Effector CD8-positive, alpha-beta T cell (primary cell): ENCODE data around the gene PRM3.
"Not testable (repeated sequence)": the region's sequence is repeated elsewhere in the genome, so short reads cannot be mapped to it uniquely, and the experiment has no call there.

Experiments
- DNase-seq: peaks from one replicate; lab custom pipeline; 2025; lab: John Stamatoyannopoulos, UW

PRM3 gene

DNA sequence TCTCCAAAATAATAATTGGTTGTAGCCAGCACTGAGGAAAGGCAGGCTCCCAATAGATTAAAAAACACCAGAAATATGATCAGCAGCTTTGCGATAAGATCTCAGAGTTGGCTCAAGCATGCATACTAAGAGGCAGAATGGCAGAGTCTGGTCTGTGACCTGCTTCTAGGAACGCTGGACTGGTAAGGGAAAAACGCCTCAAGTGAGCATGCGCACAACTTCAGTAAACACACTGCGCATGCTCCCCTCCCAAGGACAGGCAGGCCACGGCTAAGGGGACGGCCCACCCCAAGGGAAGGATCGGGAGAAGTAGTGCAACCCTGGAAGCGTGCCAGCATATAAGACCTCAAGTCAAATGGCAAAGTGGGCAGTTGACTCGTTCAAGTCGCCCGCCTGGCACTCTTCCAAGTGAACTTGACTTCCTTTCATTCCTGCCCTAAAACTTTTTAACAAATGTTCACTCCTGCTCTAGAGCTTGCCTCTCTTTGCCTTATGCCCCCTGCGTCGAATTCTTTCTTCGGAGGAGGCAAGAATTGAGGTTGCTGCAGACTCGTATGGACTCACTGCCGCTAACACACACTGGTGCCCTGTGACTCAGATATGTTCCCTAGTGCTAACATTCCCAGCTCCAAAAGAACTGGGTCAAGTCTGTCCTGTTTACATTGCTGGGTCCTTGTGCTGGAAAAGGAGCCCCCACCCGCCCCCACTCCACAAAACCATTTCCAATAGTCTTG lies 30.1 kb upstream of the PRM3 start:
- DNase-seq, result no peak

DNA sequence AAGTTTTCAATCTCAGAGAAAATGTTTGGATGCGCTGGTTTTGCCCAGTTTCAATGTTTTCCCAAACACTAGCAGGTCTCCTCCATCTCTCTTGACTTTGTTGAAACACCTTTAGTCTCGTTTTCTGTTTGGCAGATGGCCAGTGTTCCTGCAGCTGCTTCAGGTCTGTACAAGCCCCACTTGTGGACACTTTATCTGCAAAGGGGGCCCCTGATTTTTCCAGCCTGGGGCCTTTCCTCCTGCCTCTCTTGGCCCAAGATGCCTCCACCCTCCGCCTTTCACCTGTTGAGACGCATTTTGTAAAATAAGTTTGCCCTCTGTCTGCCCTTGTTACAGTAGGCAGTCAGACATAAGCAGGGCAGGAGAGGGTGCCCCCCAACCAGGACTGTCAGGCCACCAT lies 29.5 kb upstream of the PRM3 start:
- no peak for DNase-seq

DNA sequence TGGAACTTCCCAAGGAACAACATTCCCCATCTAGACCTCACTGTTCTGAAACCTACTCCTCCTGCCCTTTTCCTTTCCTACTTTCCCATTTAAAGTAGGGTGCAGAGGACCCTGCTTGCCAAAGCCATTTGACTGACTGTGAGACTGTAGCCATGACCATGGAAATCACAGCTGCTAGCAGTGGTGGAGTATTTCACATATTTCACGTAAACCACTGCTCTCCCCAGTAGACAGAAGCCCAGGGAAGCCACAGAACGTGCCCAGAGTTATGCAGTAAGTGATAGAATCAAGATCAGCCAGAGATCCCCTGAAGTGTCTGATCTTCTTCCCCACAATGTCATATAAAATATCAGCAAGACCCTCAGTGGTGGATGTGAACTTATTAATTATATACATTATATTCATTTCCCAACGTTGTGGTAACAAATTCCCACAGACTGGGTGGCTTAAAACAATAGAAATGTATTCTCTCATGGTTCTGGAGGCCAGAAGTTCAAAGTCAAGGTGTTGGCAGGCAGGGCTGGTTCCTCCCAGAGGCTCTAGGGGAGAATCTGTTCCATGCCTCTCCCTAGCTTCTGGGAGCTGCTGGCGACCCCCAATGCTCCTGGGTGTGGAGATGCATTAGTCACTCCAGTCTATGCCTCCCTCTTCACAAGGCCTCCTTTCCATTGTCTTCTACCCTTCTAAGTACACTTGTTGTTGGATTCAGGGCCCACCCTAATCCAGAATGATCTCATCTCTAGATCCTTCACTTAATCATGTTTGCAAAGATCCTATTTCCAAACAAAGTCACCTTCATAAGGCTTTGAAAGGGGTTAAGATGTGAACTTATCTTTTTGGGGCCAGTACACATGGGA lies 28.4 kb upstream of the PRM3 start:
- no peak for DNase-seq

GRCh38 chr16:11300560-11300892 lies 27.1 kb upstream of the PRM3 start:
- no peak for DNase-seq

- DNase-seq, result no peak
These were observed 26.6 kb upstream of the PRM3 start for GRCh38 chr16:11299865-11300559.

GRCh38 chr16:11298950-11299547 lies 25.6 kb upstream of the PRM3 start:
- not testable (repeated sequence) for DNase-seq

DNA sequence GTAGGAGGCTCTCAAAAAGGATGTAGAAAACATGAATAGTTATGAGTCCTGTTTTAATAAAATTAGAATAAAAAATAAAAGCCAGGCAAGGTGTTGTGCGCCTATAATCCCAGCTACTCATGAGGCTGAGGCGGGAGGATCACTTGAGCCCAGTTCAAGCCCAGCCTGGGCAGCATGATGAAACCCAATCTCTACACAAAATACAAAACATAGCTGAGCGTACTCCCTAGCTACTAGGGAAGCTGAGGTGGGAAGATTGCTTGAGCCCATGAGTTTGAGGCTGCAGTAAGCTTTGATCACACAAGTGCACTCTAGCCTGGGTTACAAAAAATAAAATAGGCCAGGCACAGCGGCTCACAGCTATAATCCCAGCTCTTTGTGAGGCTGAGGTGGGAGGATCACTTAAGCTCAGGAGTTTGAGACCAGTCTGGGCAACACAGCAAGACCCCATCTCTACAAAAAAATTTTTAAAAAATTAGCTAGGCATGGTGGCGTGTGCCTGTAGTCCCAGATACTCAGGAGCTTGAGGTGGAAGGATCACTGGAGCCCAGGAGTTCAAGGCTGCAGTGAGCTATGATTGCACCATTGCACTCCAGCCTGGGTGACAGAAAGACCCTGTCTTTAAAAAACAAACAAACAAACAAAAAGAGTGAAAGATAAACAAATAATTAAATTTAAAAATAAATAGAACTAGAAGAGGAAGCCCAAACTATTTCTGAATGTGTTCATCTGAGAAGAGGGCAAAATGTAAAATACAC lies 24.9 kb upstream of the PRM3 start:
- DNase-seq, result no peak

- DNase-seq, result peak; percentile 27
These were observed 24.2 kb upstream of the PRM3 start for GRCh38 chr16:11297492-11298142.

GRCh38 chr16:11296706-11297491 lies 23.5 kb upstream of the PRM3 start:
- DNase-seq, result no peak

- DNase-seq, result no peak
These were observed 22.9 kb upstream of the PRM3 start for GRCh38 chr16:11296351-11296705.

GRCh38 chr16:11295672-11296071 lies 22.2 kb upstream of the PRM3 start:
- DNase-seq, result no peak

GRCh38 chr16:11292076-11292748 lies 18.8 kb upstream of the PRM3 start:
- no peak for DNase-seq

DNA sequence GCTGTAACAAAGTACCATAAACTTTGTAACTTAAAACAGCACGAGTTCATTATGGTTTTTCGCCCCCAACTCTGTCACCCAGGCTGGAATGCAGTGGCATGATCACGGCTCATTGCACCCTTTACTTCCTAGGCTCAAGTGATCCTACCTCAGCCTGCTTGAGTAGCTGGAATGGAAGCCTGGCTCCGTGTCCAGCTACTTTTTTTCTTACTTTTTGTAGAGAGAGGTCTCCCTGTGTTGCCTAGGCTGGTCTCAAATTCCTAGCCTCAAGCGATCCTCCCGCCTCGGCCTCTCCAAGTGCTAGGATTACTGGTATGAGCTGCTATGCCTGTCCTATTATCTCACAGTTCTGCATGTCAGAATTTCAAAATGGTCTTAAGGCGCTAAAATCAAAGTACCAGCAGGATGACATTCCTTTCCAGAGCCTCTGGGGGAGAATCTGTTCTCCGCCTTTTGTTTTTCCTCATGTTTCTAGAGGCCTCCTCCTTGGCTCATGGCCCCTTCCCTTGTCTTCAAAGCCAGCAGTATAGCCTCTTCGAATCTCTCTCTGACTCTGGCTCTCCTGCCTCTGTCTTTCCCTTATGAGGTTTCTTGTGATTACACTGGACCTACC lies 17.8 kb upstream of the PRM3 start:
- DNase-seq, result no peak

GRCh38 chr16:11290102-11290893 lies 16.9 kb upstream of the PRM3 start:
- DNase-seq, result no peak

- DNase-seq, result not testable (repeated sequence)
These were observed 16.3 kb upstream of the PRM3 start for GRCh38 chr16:11289696-11290095.

DNA sequence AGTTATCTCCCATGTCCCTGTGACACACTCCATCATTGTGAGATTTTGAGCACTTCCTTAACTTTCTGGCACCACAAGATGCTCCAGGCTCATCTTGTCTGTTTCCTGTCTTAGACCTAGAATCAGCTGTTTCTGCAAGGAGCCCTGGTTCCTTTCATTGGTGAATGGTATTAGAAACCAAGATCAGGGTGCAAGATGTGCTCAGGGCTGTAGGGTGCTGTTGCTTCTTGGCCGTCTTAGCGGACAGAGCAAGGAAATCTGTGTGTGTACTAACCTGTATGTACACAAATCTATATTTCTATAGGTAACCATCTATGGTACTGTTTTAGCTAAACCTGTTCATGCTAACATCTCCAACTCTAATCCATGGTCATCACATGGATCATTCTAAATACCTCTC lies 15.8 kb upstream of the PRM3 start:
- no peak for DNase-seq

- no peak for DNase-seq
These were observed 12.4 kb upstream of the PRM3 start for GRCh38 chr16:11285842-11286241.

- no peak for DNase-seq
These were observed 10.4 kb upstream of the PRM3 start for GRCh38 chr16:11283820-11284248.
